GM23338 (cell line): ENCODE results near the gene CCDC197. TPM values are rescaled to one million over a fixed set of nuclear protein-coding genes. Genes with fewer than 3 reads are reported as not detected.

Source experiments
- ATAC-seq: fragments of 200-7000 bp; cut with Tn5 transposase; 3 replicates; pipeline ENCODE4 v1.9.1; 2020
- DNase-seq: peaks from one replicate; pipeline ENCODE4 v3.0.0-alpha.2; 2015; ENCODE audit warnings: low spot score
- H2AFZ ChIP-seq: fragments of 200-600 bp; sonication (generic); 2 replicates; pipeline ENCODE4 v1.8.0; 2016; ENCODE audit warnings: antibody characterized with exemption, mild to moderate bottlenecking, moderate library complexity
- H3F3A ChIP-seq: fragments of 200-600 bp; sonication (generic); replicated peaks from 2 replicates; pipeline ENCODE4 v1.8.0; 2017; ENCODE audit warnings: antibody characterized with exemption, mixed run types, low read depth
- H3K27ac ChIP-seq: fragments of 200-600 bp; sonication (generic); 2 replicates; pipeline ENCODE4 v1.6.1; 2016; ENCODE audit warnings: low read depth
- H3K27me3 ChIP-seq: fragments of 200-600 bp; sonication (generic); 2 replicates; pipeline ENCODE4 v1.8.0; 2016; ENCODE audit warnings: mild to moderate bottlenecking, mixed run types, moderate library complexity; ENCODE audit not compliant: insufficient read depth
- H3K36me3 ChIP-seq: fragments of 200-600 bp; sonication (generic); 2 replicates; pipeline ENCODE4 v1.8.0; 2016; ENCODE audit warnings: mild to moderate bottlenecking; ENCODE audit not compliant: insufficient read depth
- H3K4me1 ChIP-seq: fragments of 200-600 bp; sonication (generic); 2 replicates; pipeline ENCODE4 v1.8.0; 2016; ENCODE audit warnings: mild to moderate bottlenecking, moderate library complexity; ENCODE audit not compliant: insufficient read depth
- H3K4me2 ChIP-seq: fragments of 200-600 bp; sonication (generic); 2 replicates; pipeline ENCODE4 v1.7.1; 2017; ENCODE audit warnings: mixed run types
- H3K4me3 ChIP-seq: fragments of 200-600 bp; sonication (generic); 2 replicates; pipeline ENCODE4 v1.6.1; 2016; ENCODE audit warnings: mixed run types
- H3K79me2 ChIP-seq: fragments of 200-600 bp; sonication (generic); replicated peaks from 2 replicates; pipeline ENCODE4 v1.8.0; 2017; ENCODE audit warnings: mild to moderate bottlenecking; ENCODE audit not compliant: insufficient read depth
- H3K9me2 ChIP-seq: fragments of 200-600 bp; sonication (generic); 2 replicates; pipeline ENCODE4 v1.8.0; 2017; ENCODE audit not compliant: insufficient read depth
- H4K20me1 ChIP-seq: fragments of 200-600 bp; sonication (generic); replicated peaks from 2 replicates; pipeline ENCODE4 v1.8.0; 2017; ENCODE audit warnings: mild to moderate bottlenecking; ENCODE audit not compliant: insufficient read depth
- H3K27ac Mint-ChIP-seq: 2 replicates; pipeline ENCODE4 v1.8.0; 2020; ENCODE audit warnings: inconsistent platforms, mild to moderate bottlenecking, moderate library complexity, mixed read lengths
- H3K27me3 Mint-ChIP-seq: 3 replicates; pipeline ENCODE4 v1.8.0; 2022; ENCODE audit warnings: low read depth, mild to moderate bottlenecking, moderate library complexity, mixed read lengths, inconsistent platforms; ENCODE audit not compliant: insufficient read depth, poor library complexity
- H3K36me3 Mint-ChIP-seq: 3 replicates; pipeline ENCODE4 v1.8.0; 2021; ENCODE audit warnings: low read depth, mild to moderate bottlenecking, inconsistent platforms, moderate library complexity, mixed read lengths
- H3K4me1 Mint-ChIP-seq: 3 replicates; pipeline ENCODE4 v1.8.0; 2020; ENCODE audit warnings: mild to moderate bottlenecking, inconsistent platforms, mixed read lengths
- H3K4me3 Mint-ChIP-seq: 3 replicates; pipeline ENCODE4 v1.8.0; 2021; ENCODE audit warnings: moderate library complexity, mild to moderate bottlenecking, inconsistent platforms, mixed read lengths
- H3K9me3 Mint-ChIP-seq: 3 replicates; pipeline ENCODE4 v1.8.0; 2020; ENCODE audit warnings: moderate library complexity, mild to moderate bottlenecking, inconsistent platforms, mixed read lengths
- ETS1 ChIP-seq: IDR thresholded peaks from 2 replicates; pipeline ENCODE4 v1.6.1; 2016; ENCODE audit warnings: antibody characterized with exemption
- EZH2 ChIP-seq: fragments of 200-600 bp; sonication (generic); IDR thresholded peaks from one replicate; pipeline ENCODE4 v1.8.0; 2017; ENCODE audit warnings: antibody characterized with exemption, mild to moderate bottlenecking, low read depth; ENCODE audit not compliant: unreplicated experiment
- EZH2phosphoT487 ChIP-seq: fragments of 200-600 bp; sonication (generic); IDR thresholded peaks from one replicate; pipeline ENCODE4 v1.8.1; 2018; ENCODE audit warnings: antibody characterized with exemption; ENCODE audit not compliant: unreplicated experiment
- JUNB ChIP-seq: IDR thresholded peaks from one replicate; pipeline ENCODE4 v1.6.1; 2016; ENCODE audit warnings: antibody characterized with exemption; ENCODE audit not compliant: unreplicated experiment
- POLR2AphosphoS5 ChIP-seq: IDR thresholded peaks from 2 replicates; pipeline ENCODE4 v1.6.1; 2016; ENCODE audit warnings: antibody characterized with exemption, low read depth
- REST ChIP-seq: IDR thresholded peaks from one replicate; pipeline ENCODE4 v1.6.1; 2018; ENCODE audit warnings: antibody characterized with exemption; ENCODE audit not compliant: unreplicated experiment
- STAT1 ChIP-seq: IDR thresholded peaks from one replicate; pipeline ENCODE4 v1.6.1; 2016; ENCODE audit warnings: antibody characterized with exemption; ENCODE audit not compliant: unreplicated experiment
- polyA plus RNA-seq: library from polyadenylated mRNA; unstranded; fragments of >200 nt; fragmentation: Nextera tagmentation; extraction: Ambion mirVana; gene quantifications from 2 replicates; pipeline ENCODE4 v1.2.1, GENCODE V29; 2016
- total RNA-seq: library from RNA; depleted of rRNA; stranded (reverse); fragments of >200 nt; shearing (Covaris generic); gene quantifications from 2 replicates; pipeline ENCODE4 v1.2.3, GENCODE V29; 2014

Gene CCDC197
- total and polyA plus RNA-seq, 2 experiments from 2014 or later, result not detected

GRCh38 chr14:94045101-94045500, 48.0 kb downstream of the CCDC197 start:
- DNase-seq (no peak), ATAC-seq (no peak)
- Histone ChIP-seq H3K4me2 (no peak overlapping the region), H3K27me3 (no peaks in the 10 kb centered on the region), H3K27ac (no peak overlapping the region), H3K79me2 (no peaks in the 10 kb centered on the region), H3F3A (no peaks in the 10 kb centered on the region), H2AFZ (no peak overlapping the region), H4K20me1 (no peaks in the 10 kb centered on the region; the same call in 1 of the 2 replicates), H3K4me1 (no peaks in the 10 kb centered on the region), H3K4me3 (no peak overlapping the region), H3K9me2 (no peaks in the 10 kb centered on the region), H3K36me3 (0 out of 2 replicates have a peak, but pooled peaks cover 6% of the 10 kb centered on the region)
- Mint-ChIP-seq H3K27ac (no peak overlapping the region), H3K36me3 (peaks cover 38% of the 10 kb centered on the region), H3K27me3 (peaks cover 14% of the 10 kb centered on the region), H3K4me3 (no peak overlapping the region), H3K9me3 (no peaks in the 10 kb centered on the region), H3K4me1 (peaks cover 5% of the 10 kb centered on the region; the same call in 1 of the 3 replicates)
- no peak for TF ChIP-seq EZH2
- no peak for TF ChIP-seq STAT1
- no peak for TF ChIP-seq ETS1
- no peak for TF ChIP-seq EZH2phosphoT487

- ATAC-seq, result no peak
- H3F3A ChIP-seq, result no peaks in the 10 kb centered on the region
Measured at GRCh38 chr14:94045563-94046345, 48.7 kb downstream of the CCDC197 start.

More at GRCh38 chr14:94045563-94046345, 48.7 kb downstream of the CCDC197 start:
- H3K27me3 ChIP-seq, result no peaks in the 10 kb centered on the region
- Mint-ChIP-seq H3K9me3 (no peaks in the 10 kb centered on the region), H3K4me3 (no peak overlapping the region), H3K27me3 (peaks cover 14% of the 10 kb centered on the region), H3K4me1 (peaks cover 1% of the 10 kb centered on the region; the same call in 1 of the 3 replicates), H3K27ac (no peak overlapping the region), H3K36me3 (peaks cover 43% of the 10 kb centered on the region)
- H3K9me2 ChIP-seq, result no peaks in the 10 kb centered on the region
- no peaks in the 10 kb centered on the region for H3K79me2 ChIP-seq
- H3K27ac ChIP-seq, result no peak overlapping the region
- DNase-seq, result no peak
- H4K20me1 ChIP-seq, result peaks cover 1% of the 10 kb centered on the region
- peaks cover 13% of the 10 kb centered on the region for H3K36me3 ChIP-seq
- no peak for TF ChIP-seq STAT1
- TF ChIP-seq ETS1, result no peak
- no peak for TF ChIP-seq REST
- TF ChIP-seq JUNB, result no peak
- no peak for TF ChIP-seq POLR2AphosphoS5
- no peak for TF ChIP-seq EZH2
- no peaks in the 10 kb centered on the region for H3K4me1 ChIP-seq
- H3K4me2 ChIP-seq, result no peak overlapping the region
- H2AFZ ChIP-seq, result no peak overlapping the region
- H3K4me3 ChIP-seq, result no peak overlapping the region
